ENCODE data around the gene POU2F3.

Gene POU2F3

GRCh38 chr11:120318906-120319305 is 79.0 kb downstream of the POU2F3 start:
- DNase-seq: no peak
- Histone ChIP-seq H3K27ac (no peak overlapping the region), H3K9me3 (no peaks in the 10 kb centered on the region), H3K4me3 (no peak overlapping the region), H3K4me1 (peaks cover 0 to 24% (median 21%) of the 10 kb centered on the region in 4 donors), H3K36me3 (no peaks in the 10 kb centered on the region), H3K27me3 (no peaks in the 10 kb centered on the region)
- intact Hi-C loops (cut with DNase I; ENCODE audit: low total_unique reads): no loop called here
- no peak for TF ChIP-seq CTCF (IDR thresholded peaks at IDR 0.05)

GRCh38 chr11:120324932-120325810 is 85.2 kb downstream of the POU2F3 start, which contains the start of gene TLCD5:
Gene TLCD5, plus strand, starts transcription at chr11:120325299. Its CDS starts 2,143 bp downstream, at chr11:120327442.
- intact Hi-C loops (cut with DNase I; ENCODE audit: low total_unique reads): loop anchor here (1.0 kb wide), 1 partner anchor 10 kb away; no protein-coding TSS in a partner anchor
- no peaks in the 10 kb centered on the region for H3K27me3 ChIP-seq
- peak; percentile 55 to 84 for DNase-seq
- H3K9me3 ChIP-seq: no peaks in the 10 kb centered on the region
- peak in 1 of 2 experiments; percentile 13 for TF ChIP-seq CTCF (IDR thresholded peaks at IDR 0.05)
- peaks cover 4 to 6% (median 6%) of the 10 kb centered on the region in 3 donors for H3K36me3 ChIP-seq
- peak within 1 kb of the TSS; percentile 88 to 90 for H3K4me3 ChIP-seq
- H3K4me1 ChIP-seq: peaks cover 0 to 29% (median 20%) of the 10 kb centered on the region in 4 donors
- H3K27ac ChIP-seq: peak within 1 kb of the TSS; percentile 98

- no peak for DNase-seq
- Histone ChIP-seq H3K9me3 (no peaks in the 10 kb centered on the region), H3K27me3 (no peaks in the 10 kb centered on the region), H3K4me3 (peak overlapping the region; percentile 88 to 90), H3K27ac (peak overlapping the region; percentile 98), H3K4me1 (peaks cover 0 to 35% (median 23%) of the 10 kb centered on the region in 4 donors), H3K36me3 (peaks cover 7 to 16% (median 14%) of the 10 kb centered on the region in 3 donors)
- TF ChIP-seq CTCF (IDR thresholded peaks at IDR 0.05): no peak
- intact Hi-C loops (cut with DNase I; ENCODE audit: low total_unique reads): no loop called here
These were observed 86.3 kb downstream of the POU2F3 start for GRCh38 chr11:120326228-120326627.

- no peaks in the 10 kb centered on the region for H3K27me3 ChIP-seq
These were observed 86.9 kb downstream of the POU2F3 start for GRCh38 chr11:120326845-120327281.

GRCh38 chr11:120327311-120327710 is 87.4 kb downstream of the POU2F3 start:
- Histone ChIP-seq H3K27me3 (no peaks in the 10 kb centered on the region), H3K36me3 (peaks cover 7 to 17% (median 14%) of the 10 kb centered on the region in 3 donors), H3K4me1 (peaks cover 0 to 46% (median 34%) of the 10 kb centered on the region in 4 donors), H3K4me3 (no peak overlapping the region), H3K9me3 (no peaks in the 10 kb centered on the region), H3K27ac (peak overlapping the region; percentile 98)
- intact Hi-C loops (cut with DNase I; ENCODE audit: low total_unique reads): no loop called here
- no peak for DNase-seq
- no peak for TF ChIP-seq CTCF (IDR thresholded peaks at IDR 0.05)

More at GRCh38 chr11:120326845-120327281, 86.9 kb downstream of the POU2F3 start:
- intact Hi-C loops (cut with DNase I; ENCODE audit: low total_unique reads): no loop called here
- no peak for DNase-seq
- no peaks in the 10 kb centered on the region for H3K9me3 ChIP-seq
- H3K36me3 ChIP-seq: peaks cover 7 to 17% (median 14%) of the 10 kb centered on the region in 3 donors
- H3K4me1 ChIP-seq: peaks cover 0 to 42% (median 29%) of the 10 kb centered on the region in 4 donors
- TF ChIP-seq CTCF (IDR thresholded peaks at IDR 0.05): no peak
- H3K27ac ChIP-seq: peak overlapping the region; percentile 98
- H3K4me3 ChIP-seq: peak overlapping the region; percentile 88 to 90

All from tibial artery (tissue), 4 donors.